Bronchial epithelial cell (primary cell): ENCODE results near the gene NUF2. TPM values are rescaled to one million over a fixed set of nuclear protein-coding genes. Genes with fewer than 3 reads are reported as not detected.
"Not testable (repeated sequence)": the region's sequence is repeated elsewhere in the genome, so short reads cannot be mapped to it uniquely, and the experiment has no call there.

Experiments used
- DNase-seq: peaks from one replicate; pipeline ENCODE4 v3.0.0-alpha.2; 2010; ENCODE audit warnings: low read depth
- FAIRE-seq: peaks from 2 replicates; lab custom pipeline; 2011; peaks lifted over from hg19 to GRCh38; lab: Jason Lieb, UNC
- H3K27me3 ChIP-seq: 2 replicates; pipeline ENCODE4 v1.5.1; 2011; ENCODE audit warnings: low read length; ENCODE audit not compliant: control insufficient read depth, insufficient read depth
- H3K36me3 ChIP-seq: 2 replicates; pipeline ENCODE4 v1.5.1; 2011; ENCODE audit warnings: low read length; ENCODE audit not compliant: control insufficient read depth, insufficient read depth
- H3K4me3 ChIP-seq: 2 replicates; pipeline ENCODE4 v1.5.1; 2011; ENCODE audit warnings: mild to moderate bottlenecking, low read depth, low read length, control low read depth
- total RNA-seq: library from RNA; depleted of rRNA; stranded (reverse); fragments of >200 nt; gene quantifications from 2 replicates; pipeline ENCODE4 v1.2.1, GENCODE V29; 2014
- TF ChIP-seq, protein P1 (sequence below): IDR thresholded peaks from 2 replicates; pipeline ENCODE4 v1.5.1; 2011; ENCODE audit warnings: mild to moderate bottlenecking, moderate library complexity, low read length, control low read depth, inconsistent platforms; ENCODE audit not compliant: insufficient read depth, severe bottlenecking

NUF2 gene
- total RNA-seq: 0.79 and 1.0 TPM in 2 replicates

DNA sequence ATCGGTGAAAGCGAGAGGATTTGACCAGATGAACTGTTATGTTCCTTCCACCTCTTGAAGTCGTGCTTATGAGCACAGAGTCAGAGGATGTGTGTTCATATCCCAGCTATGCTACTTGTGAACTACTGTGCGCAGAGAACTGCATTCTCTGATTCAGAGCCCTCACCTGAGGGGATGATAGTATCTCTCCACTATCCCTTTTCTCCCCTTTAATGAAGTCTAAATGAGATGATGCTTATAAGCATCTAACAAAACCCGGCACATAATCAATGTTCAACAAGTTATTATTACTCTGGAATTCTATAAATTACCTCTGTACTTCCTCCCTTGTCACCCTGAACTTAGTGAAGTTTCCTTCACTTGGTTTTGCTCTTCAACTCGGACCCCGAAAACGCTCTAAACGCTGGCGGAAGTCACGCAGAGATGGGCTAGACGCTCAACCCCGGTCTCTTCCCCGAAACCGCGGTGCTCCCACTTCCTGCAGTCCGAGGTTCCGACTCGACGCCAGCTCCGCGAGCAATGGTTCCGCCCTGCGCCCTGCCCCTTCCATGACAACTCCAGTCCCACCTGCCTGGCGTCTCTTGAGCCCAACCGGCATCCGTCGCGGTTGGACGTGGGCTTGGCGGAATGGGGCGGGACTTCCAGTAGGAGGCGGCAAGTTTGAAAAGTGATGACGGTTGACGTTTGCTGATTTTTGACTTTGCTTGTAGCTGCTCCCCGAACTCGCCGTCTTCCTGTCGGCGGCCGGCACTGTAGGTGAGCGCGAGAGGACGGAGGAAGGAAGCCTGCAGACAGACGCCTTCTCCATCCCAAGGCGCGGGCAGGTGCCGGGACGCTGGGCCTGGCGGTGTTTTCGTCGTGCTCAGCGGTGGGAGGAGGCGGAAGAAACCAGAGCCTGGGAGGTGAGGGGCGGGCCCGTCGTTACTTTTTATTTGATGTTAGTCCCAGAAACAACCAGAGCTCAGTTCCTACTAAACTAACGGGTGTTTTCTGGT lies at the start of gene NUF2:
Gene NUF2 (plus strand): TSS at position 644 of the 995 bp plus-strand sequence. CDS start 4,098 bp downstream, outside the sequence.
- Histone ChIP-seq H3K4me3 (peak within 1 kb of the TSS; percentile 61), H3K36me3 (peaks cover 2% of the 10 kb centered on the region), H3K27me3 (no peaks in the 10 kb centered on the region)
- DNase-seq (peak; percentile 94), FAIRE-seq (peak; percentile 66)
- TF ChIP-seq, protein P1, sequence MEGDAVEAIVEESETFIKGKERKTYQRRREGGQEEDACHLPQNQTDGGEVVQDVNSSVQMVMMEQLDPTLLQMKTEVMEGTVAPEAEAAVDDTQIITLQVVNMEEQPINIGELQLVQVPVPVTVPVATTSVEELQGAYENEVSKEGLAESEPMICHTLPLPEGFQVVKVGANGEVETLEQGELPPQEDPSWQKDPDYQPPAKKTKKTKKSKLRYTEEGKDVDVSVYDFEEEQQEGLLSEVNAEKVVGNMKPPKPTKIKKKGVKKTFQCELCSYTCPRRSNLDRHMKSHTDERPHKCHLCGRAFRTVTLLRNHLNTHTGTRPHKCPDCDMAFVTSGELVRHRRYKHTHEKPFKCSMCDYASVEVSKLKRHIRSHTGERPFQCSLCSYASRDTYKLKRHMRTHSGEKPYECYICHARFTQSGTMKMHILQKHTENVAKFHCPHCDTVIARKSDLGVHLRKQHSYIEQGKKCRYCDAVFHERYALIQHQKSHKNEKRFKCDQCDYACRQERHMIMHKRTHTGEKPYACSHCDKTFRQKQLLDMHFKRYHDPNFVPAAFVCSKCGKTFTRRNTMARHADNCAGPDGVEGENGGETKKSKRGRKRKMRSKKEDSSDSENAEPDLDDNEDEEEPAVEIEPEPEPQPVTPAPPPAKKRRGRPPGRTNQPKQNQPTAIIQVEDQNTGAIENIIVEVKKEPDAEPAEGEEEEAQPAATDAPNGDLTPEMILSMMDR: no peak

DNA sequence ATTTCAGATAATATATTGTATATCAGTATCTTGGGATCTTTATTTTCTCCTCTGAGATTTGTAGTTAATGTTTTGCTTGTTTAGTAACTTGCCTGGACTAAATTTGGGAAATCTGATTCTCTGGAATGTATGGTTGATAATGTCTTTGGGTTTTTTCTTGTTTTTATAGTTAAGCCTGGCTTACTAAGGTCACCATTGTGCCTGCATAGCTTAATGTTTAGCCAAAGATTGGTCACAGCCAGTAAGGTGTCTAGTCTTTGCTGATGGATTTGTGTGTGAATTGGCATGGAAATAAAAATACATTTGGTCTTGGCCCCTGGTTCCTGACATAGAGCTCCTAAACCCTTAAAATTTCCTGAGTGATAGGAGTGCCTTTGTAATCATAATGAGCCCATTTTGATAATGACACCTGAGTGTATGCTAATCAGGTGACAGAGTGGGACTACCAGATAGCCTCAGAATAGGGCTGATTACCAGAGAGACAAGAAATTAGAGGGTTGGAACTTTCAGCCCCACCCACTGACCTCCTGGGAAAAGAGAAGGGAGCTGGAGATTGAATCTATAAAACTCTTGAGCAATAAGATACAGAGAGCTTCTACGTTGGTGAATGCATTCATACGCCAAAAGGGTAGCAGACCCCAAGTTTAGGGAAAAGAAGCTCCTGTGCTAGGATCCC lies 47.9 kb upstream of the NUF2 start:
- DNase-seq: no peak
- no peaks in the 10 kb centered on the region for H3K36me3 ChIP-seq
- FAIRE-seq: no peak
- H3K27me3 ChIP-seq: no peaks in the 10 kb centered on the region
- H3K4me3 ChIP-seq: no peak overlapping the region
- TF ChIP-seq, protein P1: no peak

DNA sequence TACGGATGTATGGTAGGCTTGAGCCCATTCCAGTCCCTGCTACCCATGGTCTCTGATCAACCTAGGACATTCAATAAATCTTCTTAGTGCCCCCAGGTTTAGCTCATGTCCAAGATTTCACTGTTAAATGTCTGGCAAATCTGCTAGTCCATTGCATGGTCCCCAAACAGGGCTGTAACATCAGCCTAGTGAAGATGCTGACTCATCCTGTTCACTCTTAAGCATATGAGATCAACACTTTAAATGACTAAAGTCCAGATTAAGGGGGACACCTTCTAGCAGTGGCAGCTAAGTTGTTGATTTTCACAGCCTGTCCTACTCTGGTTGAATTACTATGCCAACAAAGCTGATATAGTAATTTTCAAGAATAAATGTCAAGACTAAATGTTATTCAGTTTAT lies 46.5 kb upstream of the NUF2 start:
- no peaks in the 10 kb centered on the region for H3K27me3 ChIP-seq
- TF ChIP-seq, protein P1: no peak
- DNase-seq (peak; percentile 20), FAIRE-seq (no peak)
- H3K4me3 ChIP-seq: no peak overlapping the region
- no peaks in the 10 kb centered on the region for H3K36me3 ChIP-seq

DNA sequence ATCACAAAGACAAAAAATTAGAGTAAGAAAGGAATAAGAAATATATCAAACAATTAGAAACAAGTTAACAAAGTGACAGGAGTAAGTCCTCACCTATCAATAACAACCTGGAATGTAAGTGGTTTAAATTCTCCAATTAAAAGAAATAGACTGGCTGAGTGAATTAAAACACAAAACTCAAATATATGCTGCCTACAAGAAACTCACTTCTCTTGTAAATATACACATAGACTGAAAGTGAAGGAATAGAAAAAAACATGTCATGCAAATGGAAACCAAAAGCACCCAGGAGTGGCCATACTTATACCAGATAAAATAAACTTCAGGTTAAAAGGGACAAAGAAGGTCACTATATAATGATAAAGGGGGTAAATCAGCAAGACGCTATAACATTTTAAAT lies 43.2 kb upstream of the NUF2 start:
- TF ChIP-seq, protein P1: no peak
- Histone ChIP-seq H3K4me3 (no peak overlapping the region), H3K36me3 (no peaks in the 10 kb centered on the region), H3K27me3 (no peaks in the 10 kb centered on the region)
- no peak for FAIRE-seq
- DNase-seq: no peak

DNA sequence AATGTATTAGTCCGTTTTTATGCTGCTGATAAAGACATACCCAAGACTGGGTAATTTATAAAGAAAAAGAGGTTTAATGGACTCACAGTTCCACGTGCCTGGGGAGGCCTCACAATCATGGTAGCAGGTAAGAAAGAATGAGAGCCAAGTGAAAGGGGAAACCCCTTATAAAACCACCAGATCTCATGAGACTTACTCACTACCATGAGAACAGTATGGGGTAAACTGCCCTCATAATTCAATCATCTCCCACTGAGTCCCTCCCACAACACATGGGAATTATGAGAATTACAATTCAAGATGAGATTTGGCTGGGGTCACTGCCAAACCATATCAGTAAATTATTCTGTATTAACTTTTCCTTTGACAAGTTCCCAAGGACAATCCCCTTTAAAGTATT lies 36.9 kb upstream of the NUF2 start:
- not testable (repeated sequence) for DNase-seq, H3K36me3 ChIP-seq, H3K4me3 ChIP-seq, H3K27me3 ChIP-seq, FAIRE-seq

DNA sequence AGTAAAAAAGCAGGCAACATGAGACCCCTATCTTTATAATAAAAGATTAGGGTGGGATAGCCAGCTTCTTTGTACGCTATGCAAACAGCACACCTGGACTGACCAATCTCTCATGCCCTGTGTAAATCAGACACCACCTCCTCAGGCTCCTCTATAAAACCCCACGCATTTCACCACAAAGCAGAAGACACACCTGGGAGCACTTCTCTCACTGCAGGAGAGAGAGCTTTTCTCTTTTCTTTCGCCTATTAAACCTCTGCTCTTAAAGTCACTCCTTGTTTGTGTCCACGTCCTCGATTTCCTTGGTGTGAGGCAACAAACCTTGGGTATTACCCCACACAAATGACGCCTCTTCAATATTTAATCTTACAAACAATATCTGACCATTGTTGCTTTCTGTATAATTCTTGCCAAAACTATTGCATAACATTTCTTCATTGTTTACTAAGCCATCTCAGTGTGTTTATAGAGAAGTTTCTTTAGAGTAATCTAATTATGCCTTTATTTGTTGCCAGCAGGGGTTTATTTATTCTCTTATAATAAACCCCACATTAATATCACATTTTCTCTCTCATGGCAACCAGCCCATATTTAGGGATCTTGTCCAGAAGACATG lies 31.6 kb upstream of the NUF2 start:
- DNase-seq (peak; percentile 79), FAIRE-seq (no peak)
- TF ChIP-seq, protein P1: no peak
- Histone ChIP-seq H3K4me3 (no peak overlapping the region), H3K36me3 (no peaks in the 10 kb centered on the region), H3K27me3 (no peaks in the 10 kb centered on the region)
